ENCODE results near the gene CSPG4.

GRCh38 chr15:75695220-75695619 is 17.4 kb downstream of the CSPG4 start:
- TF ChIP-seq CTCF (IDR thresholded peaks at IDR 0.05; ENCODE audit: low read depth, low read length, poor library complexity, severe bottlenecking) (no peak), EZH2phosphoT487 (IDR thresholded peaks at IDR 0.05; ENCODE audit: borderline replicate concordance, low read length) (no peak)
